BLaER1 (cell line): ENCODE data around the gene TMEFF2.

Experiments
- H3K27ac ChIP-seq: shearing (Covaris generic); formaldehyde crosslinking; 2 replicates; pipeline ENCODE4 v1.8.1; 2022
- H3K27me3 ChIP-seq: shearing (Covaris generic); formaldehyde crosslinking; 2 replicates; pipeline ENCODE4 v1.8.1; 2022
- H3K36me3 ChIP-seq: shearing (Covaris generic); formaldehyde crosslinking; 2 replicates; pipeline ENCODE4 v1.8.1; 2022
- H3K4me1 ChIP-seq: shearing (Covaris generic); formaldehyde crosslinking; 2 replicates; pipeline ENCODE4 v1.8.1; 2022
- H3K4me2 ChIP-seq: shearing (Covaris generic); formaldehyde crosslinking; 2 replicates; pipeline ENCODE4 v1.8.1; 2022
- H3K4me3 ChIP-seq: shearing (Covaris generic); formaldehyde crosslinking; 2 replicates; pipeline ENCODE4 v1.8.1; 2022
- H3K9ac ChIP-seq: shearing (Covaris generic); formaldehyde crosslinking; 2 replicates; pipeline ENCODE4 v1.8.1; 2022
- H3K9me3 ChIP-seq: shearing (Covaris generic); formaldehyde crosslinking; 2 replicates; pipeline ENCODE4 v1.8.1; 2022
- H4K20me1 ChIP-seq: shearing (Covaris generic); formaldehyde crosslinking; 2 replicates; pipeline ENCODE4 v1.8.1; 2022
- Cebpa-rat ChIP-seq: shearing (Covaris generic); IDR thresholded peaks from 2 replicates; pipeline ENCODE4 v1.8.1; 2022

The TMEFF2 gene

GRCh38 chr2:191985740-191986139 is 209.0 kb downstream of the TMEFF2 start:
- Histone ChIP-seq H3K27me3 (no peaks in the 10 kb centered on the region), H3K9ac (no peak overlapping the region), H3K4me1 (no peaks in the 10 kb centered on the region), H4K20me1 (no peaks in the 10 kb centered on the region), H3K27ac (no peak overlapping the region), H3K4me2 (no peak overlapping the region), H3K9me3 (no peaks in the 10 kb centered on the region), H3K36me3 (no peaks in the 10 kb centered on the region), H3K4me3 (no peak overlapping the region)
- no peak for TF ChIP-seq Cebpa-rat

- Histone ChIP-seq H3K27ac (no peak overlapping the region), H3K4me3 (no peak overlapping the region), H3K4me1 (no peaks in the 10 kb centered on the region), H3K9ac (no peak overlapping the region), H3K27me3 (no peaks in the 10 kb centered on the region), H3K36me3 (no peaks in the 10 kb centered on the region), H4K20me1 (no peaks in the 10 kb centered on the region), H3K9me3 (no peaks in the 10 kb centered on the region), H3K4me2 (no peak overlapping the region)
- TF ChIP-seq Cebpa-rat = no peak
Observed at GRCh38 chr2:191983591-191983990, 211.1 kb downstream of the TMEFF2 start.

- H3K27ac ChIP-seq = no peak overlapping the region
- H3K4me2 ChIP-seq = no peak overlapping the region
- H3K4me1 ChIP-seq = no peaks in the 10 kb centered on the region
- H3K4me3 ChIP-seq = no peak overlapping the region
- H3K9me3 ChIP-seq = no peaks in the 10 kb centered on the region
- no peak overlapping the region for H3K9ac ChIP-seq
- no peaks in the 10 kb centered on the region for H3K27me3 ChIP-seq
- TF ChIP-seq Cebpa-rat = no peak
- no peaks in the 10 kb centered on the region for H4K20me1 ChIP-seq
- H3K36me3 ChIP-seq = no peaks in the 10 kb centered on the region
Observed at GRCh38 chr2:191983186-191983585, 211.5 kb downstream of the TMEFF2 start.

GRCh38 chr2:191981706-191982105 is 213.0 kb downstream of the TMEFF2 start:
- Histone ChIP-seq H3K27ac (no peak overlapping the region), H3K4me3 (no peak overlapping the region), H3K9ac (no peak overlapping the region), H3K9me3 (no peaks in the 10 kb centered on the region), H3K27me3 (no peaks in the 10 kb centered on the region), H3K36me3 (no peaks in the 10 kb centered on the region), H3K4me2 (no peak overlapping the region), H3K4me1 (no peaks in the 10 kb centered on the region), H4K20me1 (no peaks in the 10 kb centered on the region)
- TF ChIP-seq Cebpa-rat = no peak

GRCh38 chr2:191980483-191980882 is 214.2 kb downstream of the TMEFF2 start:
- Histone ChIP-seq H3K4me3 (no peak overlapping the region), H3K36me3 (no peaks in the 10 kb centered on the region), H3K27ac (no peak overlapping the region), H3K4me2 (no peak overlapping the region), H3K9me3 (no peaks in the 10 kb centered on the region), H3K27me3 (no peaks in the 10 kb centered on the region), H4K20me1 (no peaks in the 10 kb centered on the region), H3K9ac (no peak overlapping the region), H3K4me1 (no peaks in the 10 kb centered on the region)
- no peak for TF ChIP-seq Cebpa-rat

GRCh38 chr2:191979221-191979730 is 215.5 kb downstream of the TMEFF2 start:
- no peak for TF ChIP-seq Cebpa-rat
- H3K9ac ChIP-seq = no peak overlapping the region
- no peak overlapping the region for H3K4me3 ChIP-seq
- no peaks in the 10 kb centered on the region for H3K27me3 ChIP-seq
- H3K27ac ChIP-seq = no peak overlapping the region
- no peak overlapping the region for H3K4me2 ChIP-seq
- no peaks in the 10 kb centered on the region for H3K9me3 ChIP-seq
- H4K20me1 ChIP-seq = no peaks in the 10 kb centered on the region
- no peaks in the 10 kb centered on the region for H3K4me1 ChIP-seq
- no peaks in the 10 kb centered on the region for H3K36me3 ChIP-seq

GRCh38 chr2:191977754-191978153 is 217.0 kb downstream of the TMEFF2 start:
- no peaks in the 10 kb centered on the region for H3K27me3 ChIP-seq
- H3K4me1 ChIP-seq = no peaks in the 10 kb centered on the region
- H4K20me1 ChIP-seq = no peaks in the 10 kb centered on the region
- no peak overlapping the region for H3K4me3 ChIP-seq
- H3K4me2 ChIP-seq = no peak overlapping the region
- H3K27ac ChIP-seq = no peak overlapping the region
- H3K9me3 ChIP-seq = no peaks in the 10 kb centered on the region
- TF ChIP-seq Cebpa-rat = no peak
- H3K9ac ChIP-seq = no peak overlapping the region
- no peaks in the 10 kb centered on the region for H3K36me3 ChIP-seq

- Histone ChIP-seq H3K9ac (no peak overlapping the region), H3K4me1 (no peaks in the 10 kb centered on the region), H3K9me3 (no peaks in the 10 kb centered on the region), H3K27me3 (no peaks in the 10 kb centered on the region), H3K4me2 (no peak overlapping the region), H3K36me3 (no peaks in the 10 kb centered on the region), H3K4me3 (no peak overlapping the region), H3K27ac (no peak overlapping the region), H4K20me1 (no peaks in the 10 kb centered on the region)
- TF ChIP-seq Cebpa-rat = no peak
Observed at GRCh38 chr2:191976436-191976835, 218.3 kb downstream of the TMEFF2 start.

- Histone ChIP-seq H4K20me1 (no peaks in the 10 kb centered on the region), H3K4me3 (no peak overlapping the region), H3K27ac (no peak overlapping the region), H3K9me3 (no peaks in the 10 kb centered on the region), H3K4me1 (no peaks in the 10 kb centered on the region), H3K27me3 (no peaks in the 10 kb centered on the region), H3K4me2 (no peak overlapping the region), H3K9ac (no peak overlapping the region), H3K36me3 (no peaks in the 10 kb centered on the region)
- TF ChIP-seq Cebpa-rat = no peak
Observed at GRCh38 chr2:191974676-191975075, 220.1 kb downstream of the TMEFF2 start.

GRCh38 chr2:191970867-191971266 is 223.9 kb downstream of the TMEFF2 start:
- Histone ChIP-seq H3K4me1 (no peaks in the 10 kb centered on the region), H3K27ac (no peak overlapping the region), H3K27me3 (no peaks in the 10 kb centered on the region), H3K4me2 (no peak overlapping the region), H3K4me3 (no peak overlapping the region), H3K9ac (no peak overlapping the region), H3K36me3 (no peaks in the 10 kb centered on the region), H3K9me3 (no peaks in the 10 kb centered on the region), H4K20me1 (no peaks in the 10 kb centered on the region)
- TF ChIP-seq Cebpa-rat = no peak

GRCh38 chr2:191968120-191968519 is 226.6 kb downstream of the TMEFF2 start:
- Histone ChIP-seq H3K4me1 (no peaks in the 10 kb centered on the region), H3K36me3 (no peaks in the 10 kb centered on the region), H3K9ac (no peak overlapping the region), H3K27ac (no peak overlapping the region), H4K20me1 (no peaks in the 10 kb centered on the region), H3K4me2 (no peak overlapping the region), H3K27me3 (no peaks in the 10 kb centered on the region), H3K4me3 (no peak overlapping the region), H3K9me3 (no peaks in the 10 kb centered on the region)
- TF ChIP-seq Cebpa-rat = no peak
